Transverse colon (tissue), 4 donors: ENCODE data around the gene SNRPB. TPM values are rescaled to one million over a fixed set of nuclear protein-coding genes. Genes with fewer than 3 reads are reported as not detected.

Experiments used
- DNase-seq: peaks from one replicate; pipeline ENCODE4 v3.0.0-alpha.2; 2019
- H3K27ac ChIP-seq, 4 donors: fragments of 200-600 bp; sonication (generic); 2 replicates each; pipeline ENCODE4 v1.5.1; 2016 to 2018; ENCODE audit warnings: inconsistent platforms in 4 of 4
- H3K27me3 ChIP-seq: fragments of 200-600 bp; sonication (generic); 2 replicates; pipeline ENCODE4 v1.5.1; 2017; ENCODE audit warnings: inconsistent platforms
- H3K36me3 ChIP-seq, 4 donors: fragments of 200-600 bp; sonication (generic); 2 replicates each; pipeline ENCODE4 v1.5.1; 2017 to 2019; ENCODE audit warnings: inconsistent platforms in 4 of 4
- H3K4me1 ChIP-seq, 4 donors: fragments of 200-600 bp; sonication (generic); 2 replicates each; pipeline ENCODE4 v1.5.1; 2017 to 2020; ENCODE audit warnings: inconsistent platforms in 4 of 4
- H3K4me3 ChIP-seq, 4 donors: fragments of 200-600 bp; sonication (generic); 1 replicate in 1 of 4; 2 replicates in 3 of 4; pipeline versions ENCODE4 v1.5.1 to v1.6.1; 2017 to 2019; ENCODE audit warnings: inconsistent platforms in 4 of 4
- H3K9me3 ChIP-seq, 2 donors: fragments of 200-600 bp; sonication (generic); 2 replicates each; pipeline ENCODE4 v1.5.1; 2017 to 2019; ENCODE audit warnings: inconsistent platforms in 2 of 2
- CTCF ChIP-seq, 5 experiments: fragments of 200-600 bp in 3 of 5; fragments of 450-650 bp in 2 of 5; sonication (generic) in 3 of 5; IDR thresholded peaks; 1 replicate in 2 of 5; 2 replicates in 3 of 5; pipeline ENCODE4 v1.5.1; 2016 to 2017; ENCODE audit warnings: antibody characterized with exemption in 5 of 5, inconsistent platforms in 3 of 5, mild to moderate bottlenecking in 2 of 5, moderate library complexity in 1 of 5
- EP300 ChIP-seq: sonication (generic); formaldehyde crosslinking; IDR thresholded peaks from one replicate; pipeline ENCODE4 v1.6.1; 2017; ENCODE audit warnings: antibody characterized with exemption, low read depth
- POLR2A ChIP-seq: fragments of 450-650 bp; IDR thresholded peaks from one replicate; pipeline ENCODE4 v1.6.1; 2016; ENCODE audit warnings: antibody characterized with exemption, mild to moderate bottlenecking, moderate library complexity
- POLR2AphosphoS5 ChIP-seq, 3 donors: sonication (generic); formaldehyde crosslinking; IDR thresholded peaks; one replicate each; pipeline ENCODE4 v1.6.1; 2016; ENCODE audit warnings: antibody characterized with exemption in 3 of 3
- WGBS, 2 donors: methylation state at CpG; one replicate each; pipeline ENCODE4 v1.1.5; 2018; ENCODE audit warnings: low coverage in 1 of 2; 5-methylcytosine and 5-hydroxymethylcytosine counted together
- in situ Hi-C, 4 donors: fragments of 200-750 bp; cut with MboI; loops; one replicate each; pipeline versions ENCODE4 v1.15.0 to v1.15.1; 2017; ENCODE audit warnings: low sequenced_read_pairs in 3 of 4, low pct_ligation_motif_present in 1 of 4, low pct_unique_long_range_greater_than_20kb in 1 of 4
- intact Hi-C: fragments of 100-400 bp; cut with DNase I; formaldehyde crosslinking; loops from one replicate; pipeline ENCODE4 v1.15.1; 2023; ENCODE audit warnings: low total_unique reads
- total RNA-seq, 4 donors: library from RNA; depleted of rRNA; stranded (reverse); fragments of >200 nt; gene quantifications; one replicate each; pipeline ENCODE4 v1.1.0, GENCODE V29; 2016

The SNRPB gene
- total RNA-seq, 4 donors from 2014 or later = 50.9 to 144 (median 125) TPM

- intact Hi-C loops (no loop called here), in situ Hi-C loops (loop anchor here in 1 of 4 donors (25.0 kb wide), 1 partner anchor 261 kb away; no protein-coding TSS in a partner anchor)
- DNase-seq = no peak
- TF ChIP-seq CTCF (IDR thresholded peaks at IDR 0.05) = no peak
- TF ChIP-seq POLR2A = no peak
- no peak overlapping the region for H3K27ac ChIP-seq
- H3K27me3 ChIP-seq = no peaks in the 10 kb centered on the region
- no peak overlapping the region for H3K4me3 ChIP-seq
- no peaks in the 10 kb centered on the region for H3K36me3 ChIP-seq
- H3K4me1 ChIP-seq = peaks cover 12 to 20% (median 15%) of the 10 kb centered on the region in 4 donors
- H3K9me3 ChIP-seq = no peaks in the 10 kb centered on the region
- 63 to 73% methylated on average over 4 of the region's 4 CpGs for WGBS, 2 donors
These were observed 2.9 kb upstream of the SNRPB start for GRCh38 chr20:2473516-2473915.

DNA sequence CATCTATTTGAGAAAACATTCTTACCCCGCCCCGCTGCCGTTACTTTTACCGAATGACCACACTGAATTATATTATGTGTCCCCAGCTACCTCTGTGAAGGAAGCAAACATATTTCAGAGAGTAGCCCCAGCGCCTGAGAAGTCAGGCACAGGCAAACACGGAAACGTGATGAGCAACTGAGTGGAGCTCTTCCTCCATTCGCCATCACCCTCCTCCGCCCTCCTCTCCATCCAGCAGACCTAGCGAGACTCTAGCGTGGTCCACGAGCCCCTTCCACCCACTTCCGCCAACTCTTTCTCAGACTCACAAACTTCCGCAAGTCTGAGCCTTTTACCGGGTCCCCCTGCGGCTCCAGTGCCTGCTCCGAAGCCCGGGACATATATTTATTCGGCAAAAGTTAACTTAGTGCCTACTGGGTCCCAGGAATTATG is 582 bp downstream of the SNRPB start:
- WGBS, 2 donors = 0% methylated on average over 3 to 19 of the region's 19 CpGs
- in situ Hi-C loops = loop anchor here in 2 of 4 donors (10.0 to 25.0 kb wide), 2 partner anchors 175 to 258 kb away; no protein-coding TSS in a partner anchor
- peaks cover 12 to 25% (median 17%) of the 10 kb centered on the region in 4 donors for H3K4me1 ChIP-seq
- peak overlapping the region; percentile 64 to 81 (median 72) for H3K4me3 ChIP-seq
- H3K36me3 ChIP-seq = peaks cover 0 to 23% (median 12%) of the 10 kb centered on the region in 4 donors
- intact Hi-C loops = no loop called here
- no peaks in the 10 kb centered on the region for H3K9me3 ChIP-seq
- DNase-seq = peak; percentile 46
- no peaks in the 10 kb centered on the region for H3K27me3 ChIP-seq
- TF ChIP-seq POLR2A (no peak), POLR2AphosphoS5 (IDR thresholded peaks at IDR 0.05) (no peak), EP300 (no peak), CTCF (IDR thresholded peaks at IDR 0.05) (no peak)
- peak overlapping the region; percentile 92 to 96 (median 92) for H3K27ac ChIP-seq

- Histone ChIP-seq H3K4me1 (peaks cover 12 to 25% (median 17%) of the 10 kb centered on the region in 4 donors), H3K27ac (peak overlapping the region in 2 of 4 donors; percentile 92 to 93), H3K36me3 (peaks cover 0 to 35% (median 19%) of the 10 kb centered on the region in 4 donors), H3K9me3 (no peaks in the 10 kb centered on the region), H3K4me3 (peak overlapping the region in 2 of 4 donors; percentile 64 to 81), H3K27me3 (no peaks in the 10 kb centered on the region)
- TF ChIP-seq POLR2AphosphoS5 (IDR thresholded peaks at IDR 0.05) = no peak
- no peak for TF ChIP-seq CTCF (IDR thresholded peaks at IDR 0.05)
- no peak for TF ChIP-seq POLR2A
- no peak for TF ChIP-seq EP300
- DNase-seq = no peak
- intact Hi-C loops = no loop called here
- in situ Hi-C loops = loop anchor here in 2 of 4 donors (10.0 to 25.0 kb wide), 2 partner anchors 176 to 256 kb away; no protein-coding TSS in a partner anchor
- 60 to 76% methylated on average over 2 to 11 of the region's 11 CpGs for WGBS, 2 donors
These were observed 1.8 kb downstream of the SNRPB start for GRCh38 chr20:2468581-2469407.

DNA sequence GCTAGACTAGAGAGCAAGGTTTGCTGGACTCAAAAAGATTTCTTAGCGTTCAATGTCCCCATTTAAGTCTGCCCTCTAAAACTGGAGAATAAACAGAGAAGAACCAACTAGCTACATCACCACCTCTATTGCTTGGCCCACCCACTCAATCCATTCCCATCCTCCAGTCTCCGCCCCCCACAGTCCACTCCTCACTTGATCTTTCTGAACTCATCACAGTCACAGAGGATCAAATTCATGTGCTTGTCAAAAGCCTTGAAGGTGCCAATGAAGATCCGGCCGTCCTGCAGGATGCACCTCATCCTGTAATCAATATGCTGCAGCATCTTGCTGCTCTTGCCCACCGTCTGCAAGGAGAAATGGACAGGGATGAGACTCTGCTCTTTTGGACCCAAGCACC is 3.2 kb downstream of the SNRPB start:
- in situ Hi-C loops (loop anchor here in 2 of 4 donors (10.0 to 25.0 kb wide), 2 partner anchors 177 to 255 kb away; no protein-coding TSS in a partner anchor), intact Hi-C loops (no loop called here)
- 83 to 84% methylated on average over 4 to 5 of the region's 5 CpGs for WGBS, 2 donors
- H3K27me3 ChIP-seq = no peaks in the 10 kb centered on the region
- no peak overlapping the region for H3K4me3 ChIP-seq
- H3K27ac ChIP-seq = no peak overlapping the region
- DNase-seq = no peak
- H3K4me1 ChIP-seq = peaks cover 12 to 25% (median 17%) of the 10 kb centered on the region in 4 donors
- H3K36me3 ChIP-seq = peaks cover 0 to 49% (median 28%) of the 10 kb centered on the region in 4 donors
- TF ChIP-seq POLR2A (no peak), POLR2AphosphoS5 (IDR thresholded peaks at IDR 0.05) (no peak), CTCF (IDR thresholded peaks at IDR 0.05) (no peak), EP300 (no peak)
- H3K9me3 ChIP-seq = no peaks in the 10 kb centered on the region
